8988T (cell line): ENCODE measurements around the gene ST8SIA6.
"Not testable (repeated sequence)": the region's sequence is repeated elsewhere in the genome, so short reads cannot be mapped to it uniquely, and the experiment has no call there.

Source experiments
- DNase-seq: peaks from one replicate; pipeline ENCODE4 v3.0.0; 2011

The ST8SIA6 gene

GRCh38 chr10:17340144-17340829 lies 114.1 kb downstream of the ST8SIA6 start:
- DNase-seq, result no peak

GRCh38 chr10:17335065-17335464 lies 119.3 kb downstream of the ST8SIA6 start:
- DNase-seq, result no peak

GRCh38 chr10:17330501-17330900 lies 123.9 kb downstream of the ST8SIA6 start:
- DNase-seq, result no peak

GRCh38 chr10:17326377-17326776 lies 128.0 kb downstream of the ST8SIA6 start:
- no peak for DNase-seq

- not testable (repeated sequence) for DNase-seq
Observed at GRCh38 chr10:17321957-17322356, 132.4 kb downstream of the ST8SIA6 start.

GRCh38 chr10:17316488-17317170 lies 137.8 kb downstream of the ST8SIA6 start:
- DNase-seq, result no peak

GRCh38 chr10:17309435-17309834 lies 145.0 kb downstream of the ST8SIA6 start:
- DNase-seq, result no peak

GRCh38 chr10:17307123-17307522 lies 147.3 kb downstream of the ST8SIA6 start:
- no peak for DNase-seq

- no peak for DNase-seq
Observed at GRCh38 chr10:17292375-17292774, 162.0 kb downstream of the ST8SIA6 start.

- DNase-seq, result peak; percentile 13
Observed at GRCh38 chr10:17290226-17290625, 164.2 kb downstream of the ST8SIA6 start.

GRCh38 chr10:17289763-17290162 lies 164.6 kb downstream of the ST8SIA6 start:
- DNase-seq, result no peak

- no peak for DNase-seq
Observed at GRCh38 chr10:17286562-17287550, 167.5 kb downstream of the ST8SIA6 start.

- DNase-seq, result no peak
Observed at GRCh38 chr10:17282311-17282710, 172.1 kb downstream of the ST8SIA6 start.

- no peak for DNase-seq
Observed at GRCh38 chr10:17278607-17279240, 175.7 kb downstream of the ST8SIA6 start.

- DNase-seq, result no peak
Observed at GRCh38 chr10:17276756-17277424, 177.5 kb downstream of the ST8SIA6 start.

- no peak for DNase-seq
Observed at GRCh38 chr10:17273403-17273802, 181.0 kb downstream of the ST8SIA6 start.

- DNase-seq, result no peak
Observed at GRCh38 chr10:17272648-17273047, 181.7 kb downstream of the ST8SIA6 start.
